Thyroid gland (tissue), 4 donors: ENCODE results near the gene PLEKHM3.

Source experiments
- POLR2A ChIP-seq, 2 donors: fragments of 450-650 bp; IDR thresholded peaks; one replicate each; pipeline ENCODE4 v1.6.1; 2017; ENCODE audit warnings: antibody characterized with exemption in 2 of 2, mild to moderate bottlenecking in 2 of 2, moderate library complexity in 1 of 2
- TF ChIP-seq, protein P1 (sequence below), 6 experiments: fragments of 200-600 bp in 3 of 6; fragments of 450-650 bp in 3 of 6; sonication (generic) in 3 of 6; IDR thresholded peaks; one replicate each; pipeline ENCODE4 v1.5.1; 2016 to 2019; ENCODE audit warnings: antibody characterized with exemption in 6 of 6, mild to moderate bottlenecking in 2 of 6, inconsistent platforms in 1 of 6, moderate library complexity in 1 of 6

- TF ChIP-seq, protein P1, sequence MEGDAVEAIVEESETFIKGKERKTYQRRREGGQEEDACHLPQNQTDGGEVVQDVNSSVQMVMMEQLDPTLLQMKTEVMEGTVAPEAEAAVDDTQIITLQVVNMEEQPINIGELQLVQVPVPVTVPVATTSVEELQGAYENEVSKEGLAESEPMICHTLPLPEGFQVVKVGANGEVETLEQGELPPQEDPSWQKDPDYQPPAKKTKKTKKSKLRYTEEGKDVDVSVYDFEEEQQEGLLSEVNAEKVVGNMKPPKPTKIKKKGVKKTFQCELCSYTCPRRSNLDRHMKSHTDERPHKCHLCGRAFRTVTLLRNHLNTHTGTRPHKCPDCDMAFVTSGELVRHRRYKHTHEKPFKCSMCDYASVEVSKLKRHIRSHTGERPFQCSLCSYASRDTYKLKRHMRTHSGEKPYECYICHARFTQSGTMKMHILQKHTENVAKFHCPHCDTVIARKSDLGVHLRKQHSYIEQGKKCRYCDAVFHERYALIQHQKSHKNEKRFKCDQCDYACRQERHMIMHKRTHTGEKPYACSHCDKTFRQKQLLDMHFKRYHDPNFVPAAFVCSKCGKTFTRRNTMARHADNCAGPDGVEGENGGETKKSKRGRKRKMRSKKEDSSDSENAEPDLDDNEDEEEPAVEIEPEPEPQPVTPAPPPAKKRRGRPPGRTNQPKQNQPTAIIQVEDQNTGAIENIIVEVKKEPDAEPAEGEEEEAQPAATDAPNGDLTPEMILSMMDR (IDR thresholded peaks at IDR 0.05): no peak
- no peak for TF ChIP-seq POLR2A (IDR thresholded peaks at IDR 0.05)
These were observed 212.0 kb downstream of the PLEKHM3 start for GRCh38 chr2:207813221-207813916.
